Testis (tissue), 3 donors: ENCODE data around the gene GGA1. TPM values are rescaled to one million over a fixed set of nuclear protein-coding genes. Genes with fewer than 3 reads are reported as not detected.

ENCODE experiments used
- DNase-seq: peaks from one replicate; pipeline ENCODE4 v3.0.0-alpha.2; 2019
- H3K27ac ChIP-seq, 2 donors: fragments of 200-600 bp; sonication (generic); one replicate each; pipeline ENCODE4 v1.5.1; 2019
- H3K27me3 ChIP-seq: fragments of 200-600 bp; sonication (generic); one replicate; pipeline ENCODE4 v1.5.1; 2019
- H3K36me3 ChIP-seq: fragments of 200-600 bp; sonication (generic); one replicate; pipeline ENCODE4 v1.5.1; 2017; ENCODE audit warnings: low read depth; ENCODE audit errors: missing control alignments
- H3K4me1 ChIP-seq: fragments of 200-600 bp; sonication (generic); one replicate; pipeline ENCODE4 v1.5.1; 2019
- H3K4me3 ChIP-seq, 2 donors: fragments of 200-600 bp; sonication (generic); one replicate each; pipeline ENCODE4 v1.5.1; 2017 to 2019
- H3K9me3 ChIP-seq: fragments of 200-600 bp; sonication (generic); one replicate; pipeline ENCODE4 v1.5.1; 2017
- CTCF ChIP-seq, 3 experiments: fragments of 450-650 bp in 2 of 3; fragments of 200-600 bp in 1 of 3; sonication (generic) in 1 of 3; IDR thresholded peaks; one replicate each; pipeline ENCODE4 v1.5.1; 2016 to 2019; ENCODE audit warnings: antibody characterized with exemption in 3 of 3, mild to moderate bottlenecking in 2 of 3, moderate library complexity in 1 of 3
- POLR2A ChIP-seq: fragments of 450-650 bp; IDR thresholded peaks from one replicate; pipeline ENCODE4 v1.6.1; 2017; ENCODE audit warnings: antibody characterized with exemption, mild to moderate bottlenecking, moderate library complexity
- WGBS, 2 donors: methylation state at CpG; one replicate each; pipeline ENCODE4 v1.1.5; 2018; 5-methylcytosine and 5-hydroxymethylcytosine counted together
- intact Hi-C: fragments of 100-400 bp; cut with DNase I; formaldehyde crosslinking; loops from one replicate; pipeline ENCODE4 v1.15.1; 2023; ENCODE audit warnings: low total_unique reads
- polyA plus RNA-seq: library from polyadenylated mRNA; stranded (reverse); fragments of 350-450 nt; fragmentation: Illumina TruSeq; extraction: RNeasy Lipid Tissue Mini Kit (QIAGEN cat#74804); gene quantifications from one replicate; pipeline ENCODE4 v1.2.3, GENCODE V29; 2014; ENCODE audit warnings: low read depth, low replicate concordance; ENCODE audit not compliant: insufficient read depth
- total RNA-seq, 2 donors: library from RNA; depleted of rRNA; stranded (reverse); fragments of >200 nt; gene quantifications; one replicate each; pipeline ENCODE4 v1.2.3, GENCODE V29; 2016

The GGA1 gene
- total and polyA plus RNA-seq, 3 donors from 2014 or later: 274 to 359 (median 354) TPM

GRCh38 chr22:37568448-37569008, 40.1 kb upstream of the GGA1 start:
- TF ChIP-seq POLR2A (no peak), CTCF (IDR thresholded peaks at IDR 0.05) (no peak)
- WGBS, 2 donors: 82 to 100% methylated on average over 2 to 14 of the region's 14 CpGs
- H3K4me1 ChIP-seq: peaks cover 31% of the 10 kb centered on the region
- intact Hi-C loops: no loop called here
- H3K36me3 ChIP-seq: no peaks in the 10 kb centered on the region
- no peak overlapping the region for H3K27ac ChIP-seq
- no peaks in the 10 kb centered on the region for H3K9me3 ChIP-seq
- no peak overlapping the region for H3K4me3 ChIP-seq
- no peaks in the 10 kb centered on the region for H3K27me3 ChIP-seq
- no peak for DNase-seq

GRCh38 chr22:37569009-37569920, 39.4 kb upstream of the GGA1 start:
- H3K9me3 ChIP-seq: no peaks in the 10 kb centered on the region
- intact Hi-C loops: no loop called here
- no peak for DNase-seq
- no peak overlapping the region for H3K27ac ChIP-seq
- no peak overlapping the region for H3K4me3 ChIP-seq
- no peak for TF ChIP-seq CTCF (IDR thresholded peaks at IDR 0.05)
- no peak for TF ChIP-seq POLR2A
- peaks cover 24% of the 10 kb centered on the region for H3K4me1 ChIP-seq
- H3K27me3 ChIP-seq: no peaks in the 10 kb centered on the region
- 61 to 62% methylated on average over 18 to 21 of the region's 21 CpGs for WGBS, 2 donors
- H3K36me3 ChIP-seq: no peaks in the 10 kb centered on the region

GRCh38 chr22:37569921-37570660, 38.5 kb upstream of the GGA1 start:
- H3K4me1 ChIP-seq: peaks cover 17% of the 10 kb centered on the region
- no peaks in the 10 kb centered on the region for H3K27me3 ChIP-seq
- no peak for DNase-seq
- no peak overlapping the region for H3K4me3 ChIP-seq
- no peaks in the 10 kb centered on the region for H3K36me3 ChIP-seq
- TF ChIP-seq CTCF (IDR thresholded peaks at IDR 0.05): no peak
- TF ChIP-seq POLR2A: no peak
- 71 to 75% methylated on average over 9 of the region's 9 CpGs for WGBS, 2 donors
- H3K9me3 ChIP-seq: no peaks in the 10 kb centered on the region
- H3K27ac ChIP-seq: no peak overlapping the region
- intact Hi-C loops: no loop called here

GRCh38 chr22:37570661-37570976, 38.0 kb upstream of the GGA1 start:
- intact Hi-C loops: no loop called here
- 74 to 76% methylated on average over 4 of the region's 4 CpGs for WGBS, 2 donors
- H3K9me3 ChIP-seq: no peaks in the 10 kb centered on the region
- no peak overlapping the region for H3K27ac ChIP-seq
- DNase-seq: no peak
- H3K4me3 ChIP-seq: no peak overlapping the region
- H3K27me3 ChIP-seq: no peaks in the 10 kb centered on the region
- TF ChIP-seq POLR2A (no peak), CTCF (IDR thresholded peaks at IDR 0.05) (no peak)
- peaks cover 17% of the 10 kb centered on the region for H3K4me1 ChIP-seq
- H3K36me3 ChIP-seq: no peaks in the 10 kb centered on the region
